ENCODE measurements around the gene SLC6A19. TPM values are rescaled to one million over a fixed set of nuclear protein-coding genes. Genes with fewer than 3 reads are reported as not detected.

The SLC6A19 gene
- total and polyA plus RNA-seq, 4 donors: 0.06 TPM; not detected in 3

- Histone ChIP-seq H3K4me3 (no peak overlapping the region), H3K4me1 (ENCODE audit: control insufficient read depth in 5 of 5, insufficient read depth in 5 of 5, low read length in 5 of 5) (peaks cover 0 to 16% (median 4%) of the 10 kb centered on the region in 5 donors), H3K27me3 (ENCODE audit: control insufficient read depth in 3 of 3, insufficient read depth in 3 of 3, low read length in 2 of 3) (peaks cover 8 to 14% (median 10%) of the 10 kb centered on the region in 3 donors), H3K27ac (ENCODE audit: low read depth in 1 of 2, low read length in 1 of 2) (no peak overlapping the region), H3K9me3 (ENCODE audit: control insufficient read depth in 4 of 4, insufficient read depth in 3 of 4, low read length in 3 of 4) (no peaks in the 10 kb centered on the region), H3K36me3 (ENCODE audit: control insufficient read depth in 4 of 4, insufficient read depth in 4 of 4, low read length in 4 of 4) (no peaks in the 10 kb centered on the region), H3K9ac (ENCODE audit: insufficient read depth in 1 of 2, low read length in 2 of 2) (no peak overlapping the region)
- 63 to 80% methylated on average over 28 of the region's 28 CpGs for WGBS, 2 donors
- DNase-seq (no peak), ATAC-seq (ENCODE audit: insufficient read depth, low FRiP score) (no peak)
- TF ChIP-seq CTCF (IDR thresholded peaks at IDR 0.05; ENCODE audit: control extremely low read depth, extremely low read depth): no peak
Measured at GRCh38 chr5:1200495-1201326, 684 bp upstream of the SLC6A19 start.

- Histone ChIP-seq H3K9me3 (ENCODE audit: control insufficient read depth in 4 of 4, insufficient read depth in 3 of 4, low read length in 3 of 4) (no peaks in the 10 kb centered on the region), H3K4me3 (no peak overlapping the region), H3K27ac (ENCODE audit: low read depth in 1 of 2, low read length in 1 of 2) (no peak overlapping the region), H3K27me3 (ENCODE audit: control insufficient read depth in 3 of 3, insufficient read depth in 3 of 3, low read length in 2 of 3) (peaks cover 8 to 14% (median 10%) of the 10 kb centered on the region in 3 donors), H3K36me3 (ENCODE audit: control insufficient read depth in 4 of 4, insufficient read depth in 4 of 4, low read length in 4 of 4) (no peaks in the 10 kb centered on the region), H3K4me1 (ENCODE audit: control insufficient read depth in 5 of 5, insufficient read depth in 5 of 5, low read length in 5 of 5) (peaks cover 0 to 16% (median 4%) of the 10 kb centered on the region in 5 donors), H3K9ac (ENCODE audit: insufficient read depth in 1 of 2, low read length in 2 of 2) (no peak overlapping the region)
- no peak for DNase-seq
- 77 to 83% methylated on average over 26 of the region's 26 CpGs for WGBS, 2 donors
- ATAC-seq (ENCODE audit: insufficient read depth, low FRiP score): no peak
- TF ChIP-seq CTCF (IDR thresholded peaks at IDR 0.05; ENCODE audit: control extremely low read depth, extremely low read depth): no peak
Measured at GRCh38 chr5:1202026-1202797, 817 bp downstream of the SLC6A19 start.

DNA sequence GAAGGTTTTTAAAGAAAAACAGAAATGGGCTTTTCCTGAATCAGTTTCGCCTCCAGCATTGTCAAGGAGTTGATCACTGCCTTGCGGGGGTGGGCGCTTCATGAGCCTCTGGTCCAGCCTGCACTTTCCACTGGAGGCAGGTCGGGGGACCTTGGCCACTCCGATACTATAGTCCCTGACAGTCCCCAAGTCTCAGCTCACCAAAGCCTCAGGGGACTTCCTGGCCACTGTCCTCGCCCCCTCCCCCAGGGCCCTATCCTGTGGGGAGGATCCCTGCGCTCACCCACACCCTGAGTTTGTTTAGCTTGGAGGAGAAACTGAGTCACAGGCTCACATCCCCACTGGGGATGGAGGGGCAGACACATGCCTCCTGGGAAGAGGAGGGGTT is 1.4 kb downstream of the SLC6A19 start:
- 78 to 83% methylated on average over 7 of the region's 7 CpGs for WGBS, 2 donors
- DNase-seq: no peak
- no peaks in the 10 kb centered on the region for H3K9me3 ChIP-seq (ENCODE audit: control insufficient read depth in 4 of 4, insufficient read depth in 3 of 4, low read length in 3 of 4)

More for the DNA sequence above, 1.4 kb downstream of the SLC6A19 start:
- Histone ChIP-seq H3K36me3 (ENCODE audit: control insufficient read depth in 4 of 4, insufficient read depth in 4 of 4, low read length in 4 of 4) (no peaks in the 10 kb centered on the region), H3K27ac (ENCODE audit: low read depth in 1 of 2, low read length in 1 of 2) (no peak overlapping the region), H3K4me1 (ENCODE audit: control insufficient read depth in 5 of 5, insufficient read depth in 5 of 5, low read length in 5 of 5) (peaks cover 0 to 16% (median 4%) of the 10 kb centered on the region in 5 donors), H3K9ac (ENCODE audit: insufficient read depth in 1 of 2, low read length in 2 of 2) (no peak overlapping the region), H3K4me3 (no peak overlapping the region), H3K27me3 (ENCODE audit: control insufficient read depth in 3 of 3, insufficient read depth in 3 of 3, low read length in 2 of 3) (peaks cover 8 to 15% (median 14%) of the 10 kb centered on the region in 3 donors)
- no peak for TF ChIP-seq CTCF (IDR thresholded peaks at IDR 0.05; ENCODE audit: control extremely low read depth, extremely low read depth)
- no peak for ATAC-seq (ENCODE audit: insufficient read depth, low FRiP score)

All from lung (tissue), 12 donors.